Vagina (tissue), 2 donors: Measurements from ENCODE around the gene SLC2A6. TPM values are rescaled to one million over a fixed set of nuclear protein-coding genes. Genes with fewer than 3 reads are reported as not detected.

Experiments
- DNase-seq, 2 donors: peaks; one replicate each; pipeline ENCODE4 v3.0.0-alpha.2; 2017; ENCODE audit errors: extremely low spot score in 2 of 2
- H3K27ac ChIP-seq: fragments of 200-600 bp; sonication (generic); one replicate; pipeline ENCODE4 v1.5.1; 2019
- H3K27me3 ChIP-seq: fragments of 200-600 bp; sonication (generic); one replicate; pipeline ENCODE4 v1.5.1; 2019
- H3K36me3 ChIP-seq, 2 donors: fragments of 200-600 bp; sonication (generic); one replicate each; pipeline ENCODE4 v1.5.1; 2017 to 2019
- H3K4me1 ChIP-seq: fragments of 200-600 bp; sonication (generic); one replicate; pipeline ENCODE4 v1.5.1; 2019
- H3K4me3 ChIP-seq, 2 donors: fragments of 200-600 bp; sonication (generic); 1 replicate in 1 of 2; 2 replicates in 1 of 2; pipeline ENCODE4 v1.5.1; 2016 to 2019
- H3K9me3 ChIP-seq: fragments of 200-600 bp; sonication (generic); one replicate; pipeline ENCODE4 v1.5.1; 2019
- POLR2A ChIP-seq, 2 donors: fragments of 450-650 bp; IDR thresholded peaks; one replicate each; pipeline ENCODE4 v1.6.1; 2017; ENCODE audit warnings: antibody characterized with exemption in 2 of 2, mild to moderate bottlenecking in 2 of 2, moderate library complexity in 2 of 2
- POLR2AphosphoS5 ChIP-seq, 2 donors: sonication (generic); formaldehyde crosslinking; IDR thresholded peaks; one replicate each; pipeline ENCODE4 v1.9.0; 2017; ENCODE audit warnings: antibody characterized with exemption in 2 of 2, mild to moderate bottlenecking in 2 of 2, low read depth in 1 of 2; ENCODE audit not compliant: insufficient read depth in 1 of 2
- intact Hi-C: fragments of 100-400 bp; cut with DNase I; formaldehyde crosslinking; loops from one replicate; pipeline ENCODE4 v1.15.1; 2023
- total RNA-seq: library from RNA; depleted of rRNA; stranded (reverse); fragments of >200 nt; gene quantifications from one replicate; pipeline ENCODE4 v1.2.3, GENCODE V29; 2016
- TF ChIP-seq, protein P1 (sequence below), 3 experiments: fragments of 450-650 bp in 2 of 3; fragments of 200-600 bp in 1 of 3; sonication (generic) in 1 of 3; IDR thresholded peaks; one replicate each; pipeline ENCODE4 v1.5.1; 2017 to 2019; ENCODE audit warnings: antibody characterized with exemption in 3 of 3, mild to moderate bottlenecking in 2 of 3, moderate library complexity in 2 of 3

SLC2A6 gene
- total RNA-seq, 1 donor from 2014 or later = 3.7 TPM

DNA sequence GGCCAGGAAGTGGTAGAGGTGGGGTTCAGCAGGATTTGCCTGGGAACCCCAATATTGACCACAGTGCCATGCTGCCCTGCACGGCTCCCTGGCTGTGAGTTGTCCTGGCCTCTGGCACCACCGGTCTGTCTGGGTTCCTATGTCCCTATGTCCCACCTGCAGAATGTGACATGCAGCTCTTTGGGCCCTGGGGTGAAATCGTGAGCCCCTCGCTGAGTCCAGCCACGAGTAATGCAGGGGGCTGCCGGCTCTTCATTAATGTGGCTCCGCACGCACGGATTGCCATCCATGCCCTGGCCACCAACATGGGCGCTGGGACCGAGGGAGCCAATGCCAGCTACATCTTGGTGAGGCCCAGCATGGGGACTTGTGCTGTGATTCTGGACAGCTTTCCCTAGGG is 21.2 kb downstream of the SLC2A6 start:
- TF ChIP-seq POLR2A (IDR thresholded peaks at IDR 0.05) (no peak), POLR2AphosphoS5 (IDR thresholded peaks at IDR 0.05; ENCODE audit: insufficient read depth in 1 of 2, low read depth in 1 of 2) (no peak)
- TF ChIP-seq, protein P1, sequence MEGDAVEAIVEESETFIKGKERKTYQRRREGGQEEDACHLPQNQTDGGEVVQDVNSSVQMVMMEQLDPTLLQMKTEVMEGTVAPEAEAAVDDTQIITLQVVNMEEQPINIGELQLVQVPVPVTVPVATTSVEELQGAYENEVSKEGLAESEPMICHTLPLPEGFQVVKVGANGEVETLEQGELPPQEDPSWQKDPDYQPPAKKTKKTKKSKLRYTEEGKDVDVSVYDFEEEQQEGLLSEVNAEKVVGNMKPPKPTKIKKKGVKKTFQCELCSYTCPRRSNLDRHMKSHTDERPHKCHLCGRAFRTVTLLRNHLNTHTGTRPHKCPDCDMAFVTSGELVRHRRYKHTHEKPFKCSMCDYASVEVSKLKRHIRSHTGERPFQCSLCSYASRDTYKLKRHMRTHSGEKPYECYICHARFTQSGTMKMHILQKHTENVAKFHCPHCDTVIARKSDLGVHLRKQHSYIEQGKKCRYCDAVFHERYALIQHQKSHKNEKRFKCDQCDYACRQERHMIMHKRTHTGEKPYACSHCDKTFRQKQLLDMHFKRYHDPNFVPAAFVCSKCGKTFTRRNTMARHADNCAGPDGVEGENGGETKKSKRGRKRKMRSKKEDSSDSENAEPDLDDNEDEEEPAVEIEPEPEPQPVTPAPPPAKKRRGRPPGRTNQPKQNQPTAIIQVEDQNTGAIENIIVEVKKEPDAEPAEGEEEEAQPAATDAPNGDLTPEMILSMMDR (IDR thresholded peaks at IDR 0.05) = no peak
- no peak overlapping the region for H3K4me3 ChIP-seq
- no peaks in the 10 kb centered on the region for H3K27me3 ChIP-seq
- H3K4me1 ChIP-seq = peaks cover 18% of the 10 kb centered on the region
- no peaks in the 10 kb centered on the region for H3K9me3 ChIP-seq
- no peak for DNase-seq
- intact Hi-C loops = no loop called here
- H3K27ac ChIP-seq = no peak overlapping the region
- no peaks in the 10 kb centered on the region for H3K36me3 ChIP-seq

DNA sequence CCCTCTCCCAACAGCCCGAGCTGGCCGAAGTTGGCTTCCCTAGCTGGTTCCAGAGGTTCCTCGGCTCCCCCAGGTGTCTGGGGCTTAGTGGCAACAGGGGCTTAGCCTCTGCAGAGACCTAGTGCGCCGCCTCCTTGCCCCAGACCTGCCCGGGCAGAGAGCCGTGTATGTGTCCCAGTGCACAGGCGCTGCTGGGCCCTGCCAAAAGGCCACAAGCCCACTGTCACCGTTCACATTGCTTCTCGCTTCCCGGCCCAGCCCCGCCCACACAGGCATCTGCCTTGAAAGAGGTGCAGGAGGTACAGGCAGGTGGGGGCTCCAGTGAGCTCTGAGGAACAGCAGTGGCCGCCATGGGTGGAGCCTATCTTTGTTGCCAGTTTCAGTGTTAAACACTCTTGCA is 21.7 kb downstream of the SLC2A6 start:
- Histone ChIP-seq H3K9me3 (no peaks in the 10 kb centered on the region), H3K4me3 (no peak overlapping the region), H3K36me3 (no peaks in the 10 kb centered on the region), H3K4me1 (peaks cover 18% of the 10 kb centered on the region), H3K27me3 (no peaks in the 10 kb centered on the region), H3K27ac (no peak overlapping the region)
- intact Hi-C loops = no loop called here
- no peak for DNase-seq
- TF ChIP-seq POLR2AphosphoS5 (IDR thresholded peaks at IDR 0.05; ENCODE audit: insufficient read depth in 1 of 2, low read depth in 1 of 2) (no peak), POLR2A (IDR thresholded peaks at IDR 0.05) (no peak)
- TF ChIP-seq, protein P1 (IDR thresholded peaks at IDR 0.05) = no peak

DNA sequence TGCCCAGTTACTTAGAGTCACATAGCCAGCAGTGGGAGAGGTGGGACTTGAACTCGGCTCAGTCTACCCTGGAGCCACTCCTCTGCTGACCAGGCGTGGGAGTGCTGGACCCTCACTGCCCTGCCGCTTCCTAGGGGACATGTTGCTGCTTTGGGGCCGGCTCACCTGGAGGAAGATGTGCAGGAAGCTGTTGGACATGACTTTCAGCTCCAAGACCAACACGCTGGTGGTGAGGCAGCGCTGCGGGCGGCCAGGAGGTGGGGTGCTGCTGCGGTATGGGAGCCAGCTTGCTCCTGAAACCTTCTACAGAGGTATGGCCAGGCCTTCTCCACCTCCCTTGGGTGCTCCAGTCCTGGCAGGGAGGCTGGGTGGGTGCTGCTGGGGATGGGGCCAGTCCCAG is 22.5 kb downstream of the SLC2A6 start:
- no peaks in the 10 kb centered on the region for H3K36me3 ChIP-seq
- H3K27ac ChIP-seq = no peak overlapping the region
- peaks cover 18% of the 10 kb centered on the region for H3K4me1 ChIP-seq
- H3K4me3 ChIP-seq = no peak overlapping the region
- intact Hi-C loops = no loop called here
- TF ChIP-seq POLR2AphosphoS5 (IDR thresholded peaks at IDR 0.05; ENCODE audit: insufficient read depth in 1 of 2, low read depth in 1 of 2) (no peak), POLR2A (IDR thresholded peaks at IDR 0.05) (no peak)
- TF ChIP-seq, protein P1 (IDR thresholded peaks at IDR 0.05) = no peak
- no peaks in the 10 kb centered on the region for H3K27me3 ChIP-seq
- no peak for DNase-seq
- H3K9me3 ChIP-seq = no peaks in the 10 kb centered on the region

DNA sequence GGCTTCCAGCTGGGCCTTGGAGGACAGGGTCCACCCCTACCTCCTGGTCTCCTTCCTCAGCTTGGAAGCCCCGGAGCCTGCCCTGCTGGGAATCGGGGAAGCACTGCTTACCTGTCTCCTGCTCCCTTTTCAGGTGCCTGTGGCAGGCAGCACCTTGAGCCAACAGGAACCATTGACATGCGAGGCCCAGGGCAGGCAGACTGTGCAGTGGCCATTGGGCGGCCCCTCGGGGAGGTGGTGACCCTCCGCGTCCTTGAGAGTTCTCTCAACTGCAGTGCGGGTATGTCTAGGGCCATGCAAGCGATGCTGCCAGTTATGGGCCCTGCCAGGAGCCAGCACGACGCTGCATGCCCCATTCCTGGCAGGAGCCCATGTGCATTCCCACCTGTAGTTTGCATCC is 23.0 kb downstream of the SLC2A6 start:
- DNase-seq = no peak
- Histone ChIP-seq H3K36me3 (no peaks in the 10 kb centered on the region), H3K27me3 (no peaks in the 10 kb centered on the region), H3K4me1 (peaks cover 16% of the 10 kb centered on the region), H3K4me3 (no peak overlapping the region), H3K27ac (no peak overlapping the region), H3K9me3 (no peaks in the 10 kb centered on the region)
- TF ChIP-seq POLR2AphosphoS5 (IDR thresholded peaks at IDR 0.05; ENCODE audit: insufficient read depth in 1 of 2, low read depth in 1 of 2) = no peak
- intact Hi-C loops = no loop called here

DNA sequence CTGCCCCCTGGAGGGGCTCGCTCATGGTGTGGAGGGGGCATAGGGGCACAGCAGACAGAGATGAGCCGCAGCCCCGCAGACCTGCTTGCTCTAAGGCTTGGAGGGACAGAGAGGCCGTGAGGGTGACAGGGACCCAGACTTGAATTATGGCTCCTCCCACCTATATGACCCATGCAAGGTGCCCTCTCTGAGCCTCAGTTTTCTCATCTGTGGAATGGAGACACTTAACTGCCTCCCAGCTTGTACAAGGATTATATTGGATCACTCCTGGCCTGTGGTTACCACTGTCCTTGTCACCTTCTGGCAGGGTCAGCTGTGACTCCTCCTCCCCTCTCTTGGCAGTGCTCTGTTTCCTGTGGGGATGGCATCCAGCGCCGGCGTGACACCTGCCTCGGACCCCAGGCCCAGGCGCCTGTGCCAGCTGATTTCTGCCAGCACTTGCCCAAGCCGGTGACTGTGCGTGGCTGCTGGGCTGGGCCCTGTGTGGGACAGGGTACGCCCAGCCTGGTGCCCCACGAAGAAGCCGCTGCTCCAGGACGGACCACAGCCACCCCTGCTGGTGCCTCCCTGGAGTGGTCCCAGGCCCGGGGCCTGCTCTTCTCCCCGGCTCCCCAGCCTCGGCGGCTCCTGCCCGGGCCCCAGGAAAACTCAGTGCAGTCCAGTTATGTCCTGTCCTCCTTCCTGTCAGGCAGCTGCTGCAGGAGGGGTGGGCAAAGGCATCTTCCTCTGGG is 23.8 kb downstream of the SLC2A6 start:
- Histone ChIP-seq H3K4me3 (no peak overlapping the region), H3K4me1 (peaks cover 9% of the 10 kb centered on the region), H3K36me3 (no peaks in the 10 kb centered on the region), H3K27ac (no peak overlapping the region), H3K9me3 (no peaks in the 10 kb centered on the region), H3K27me3 (no peaks in the 10 kb centered on the region)
- TF ChIP-seq, protein P1 (IDR thresholded peaks at IDR 0.05) = no peak
- no peak for TF ChIP-seq POLR2A (IDR thresholded peaks at IDR 0.05)
- TF ChIP-seq POLR2AphosphoS5 (IDR thresholded peaks at IDR 0.05; ENCODE audit: insufficient read depth in 1 of 2, low read depth in 1 of 2) = no peak
- intact Hi-C loops = no loop called here
- no peak for DNase-seq
